Effector CD4-positive, alpha-beta T cell (primary cell): ENCODE results near the gene HS3ST3B1.

ENCODE experiments used
- DNase-seq: peaks from one replicate; pipeline ENCODE4 v3.0.0-alpha.2; 2020

HS3ST3B1 gene

DNA sequence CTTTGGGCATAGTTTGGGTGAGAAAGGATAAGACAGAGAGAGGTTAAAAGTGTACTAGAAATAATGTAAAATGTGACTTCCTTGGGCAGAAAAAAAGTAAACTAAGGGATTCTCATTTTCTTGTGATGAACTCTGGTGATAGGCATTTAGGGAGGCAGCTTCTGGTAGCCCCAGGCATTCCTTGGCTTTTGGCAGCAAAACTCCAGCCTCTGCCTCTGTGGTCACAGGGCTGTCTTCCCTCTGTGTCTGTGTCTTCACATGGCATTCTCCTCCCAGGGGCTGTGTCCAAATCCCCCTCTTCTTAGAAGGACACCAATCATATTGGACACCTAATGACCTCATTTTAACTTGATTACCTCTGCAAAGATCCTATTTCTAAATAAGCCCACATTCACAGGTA, 54.7 kb downstream of the HS3ST3B1 start:
- DNase-seq = no peak

DNA sequence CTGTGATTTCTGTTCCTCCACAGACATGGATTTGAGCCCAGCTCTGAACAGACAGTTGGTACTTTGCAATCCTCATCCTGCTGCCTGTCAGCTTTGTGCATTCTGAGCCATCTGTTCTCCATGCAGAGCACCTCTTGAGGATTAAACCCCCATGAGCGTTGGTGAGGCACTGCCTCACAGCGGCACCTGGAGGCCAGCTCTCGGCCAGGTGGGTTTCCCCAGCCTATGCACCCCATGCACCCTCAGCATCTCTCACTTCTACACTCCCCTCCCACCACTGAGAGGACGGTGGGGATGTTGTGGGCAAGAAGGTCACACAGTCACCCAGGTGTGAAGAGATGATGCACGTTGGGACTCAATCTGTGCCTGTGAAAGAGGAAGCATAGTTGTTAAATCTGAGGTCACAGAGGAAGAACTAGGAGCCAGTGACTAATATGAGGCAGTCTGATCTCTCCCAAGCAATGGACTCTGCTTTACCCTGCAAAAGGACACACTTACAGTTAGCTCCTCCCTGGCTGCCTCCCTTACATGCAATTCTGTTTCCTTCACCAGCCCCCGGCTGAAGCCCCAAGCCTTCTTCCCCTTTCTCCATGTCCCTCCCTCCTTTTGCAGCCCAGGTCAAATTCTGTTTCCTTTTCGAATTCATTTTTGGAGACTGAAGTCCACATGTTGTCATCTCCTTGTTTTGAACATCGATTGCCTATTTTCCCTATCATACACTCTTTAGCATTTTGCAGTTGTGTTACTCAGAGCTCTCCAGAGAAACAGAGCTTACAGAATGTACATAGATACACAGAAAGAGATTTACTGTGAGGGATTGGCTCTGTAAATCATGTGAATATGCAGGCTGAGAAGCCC, 58.5 kb downstream of the HS3ST3B1 start:
- DNase-seq = no peak

DNA sequence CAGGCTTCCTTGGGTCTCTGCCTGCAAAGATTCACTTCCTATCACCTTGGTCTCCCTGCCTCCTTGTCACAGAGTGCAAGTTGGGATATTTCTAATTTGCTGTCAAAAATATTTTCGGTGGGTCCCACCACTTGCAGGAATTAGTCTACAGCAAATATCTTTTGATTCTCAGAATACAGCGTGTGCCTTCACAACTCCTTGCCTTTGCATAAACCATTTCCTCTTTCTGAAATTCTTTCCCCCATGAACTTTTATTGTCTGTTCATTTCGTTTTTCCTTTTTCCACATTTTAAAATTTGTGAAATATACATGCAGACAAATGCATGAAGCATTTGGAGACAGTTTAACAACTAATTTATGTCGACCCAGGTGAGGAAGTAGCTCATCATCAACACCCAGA, 60.0 kb downstream of the HS3ST3B1 start:
- no peak for DNase-seq

DNA sequence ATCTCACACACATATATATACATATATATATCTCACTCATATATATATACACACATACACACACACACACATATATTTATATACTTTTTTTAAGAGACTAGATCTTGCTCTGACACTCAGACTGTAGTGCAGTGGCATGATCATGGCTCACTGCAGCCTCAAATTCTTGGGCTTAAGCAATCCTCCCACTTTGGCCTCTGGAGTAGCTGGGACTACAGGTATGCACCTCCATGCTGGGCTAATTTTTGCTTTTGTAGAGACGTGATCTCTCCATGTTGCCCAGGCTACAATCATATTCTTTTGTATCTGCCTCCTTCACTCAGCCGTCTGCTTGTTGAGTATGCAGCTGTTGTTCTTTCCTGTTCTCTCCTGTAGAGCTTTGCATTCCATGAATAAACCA, 60.6 kb downstream of the HS3ST3B1 start:
- no peak for DNase-seq

DNA sequence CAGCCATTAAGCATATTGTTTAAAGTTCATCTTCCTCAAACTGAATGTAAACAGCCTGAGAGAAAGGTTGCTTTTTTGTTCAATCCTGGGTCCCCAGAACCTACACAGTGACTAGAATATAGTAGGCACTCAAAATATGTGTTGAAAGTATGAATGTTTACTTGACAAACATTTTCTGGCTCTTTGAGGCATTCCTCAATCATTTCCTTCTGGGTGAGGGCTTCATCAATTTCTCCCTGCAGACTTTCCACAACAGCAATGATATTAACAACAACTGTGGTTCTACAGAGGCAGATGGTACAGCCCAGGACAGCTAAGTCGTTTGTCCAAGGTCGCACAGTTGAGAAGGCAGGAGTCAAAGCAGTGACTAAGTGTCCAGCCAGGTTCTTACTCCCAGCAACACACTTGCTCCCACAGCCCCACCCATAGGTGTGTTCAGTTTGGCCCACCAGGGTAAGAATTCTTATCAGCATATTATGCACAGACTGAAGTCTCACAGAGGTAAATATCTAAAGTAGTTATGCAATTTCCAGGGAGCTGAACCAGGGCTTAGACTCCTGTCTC, 61.1 kb downstream of the HS3ST3B1 start:
- no peak for DNase-seq

DNA sequence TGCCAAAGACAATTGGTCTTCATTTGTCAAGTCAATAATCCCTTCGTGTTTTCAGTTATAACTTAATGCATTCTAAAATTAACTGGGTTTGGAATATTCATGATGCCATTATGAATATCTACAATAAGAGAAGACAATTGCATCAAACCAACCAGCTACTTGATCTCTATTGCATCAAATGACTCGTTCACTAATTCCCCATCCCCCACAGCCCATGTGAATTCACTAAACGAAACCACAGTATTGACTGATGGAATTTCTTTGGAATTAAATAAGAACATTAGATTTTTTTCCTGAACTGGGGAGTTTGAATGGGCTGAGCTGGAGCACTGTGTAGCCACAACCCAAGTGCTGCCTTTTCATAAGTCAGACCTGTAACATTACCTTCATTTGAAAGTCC, 65.3 kb downstream of the HS3ST3B1 start:
- no peak for DNase-seq

DNA sequence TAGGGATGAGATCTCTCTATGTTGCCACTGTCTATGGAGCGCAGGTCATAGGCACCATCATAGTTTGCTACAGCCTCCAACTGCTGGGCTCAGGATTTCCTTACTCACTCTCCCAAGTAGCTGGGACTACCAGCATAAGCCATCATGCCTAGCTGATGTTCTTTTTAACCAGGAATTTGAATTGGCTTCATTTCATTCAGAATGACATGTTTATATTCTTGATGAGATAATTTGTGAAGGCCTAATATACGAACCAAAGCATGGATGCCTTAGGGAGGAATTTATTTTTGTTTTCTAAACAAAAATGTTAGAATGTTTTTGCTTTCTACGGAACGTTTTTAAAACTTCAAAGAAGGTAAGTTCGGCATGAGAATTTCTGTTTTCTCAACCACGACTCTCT, 71.6 kb downstream of the HS3ST3B1 start:
- DNase-seq = no peak

DNA sequence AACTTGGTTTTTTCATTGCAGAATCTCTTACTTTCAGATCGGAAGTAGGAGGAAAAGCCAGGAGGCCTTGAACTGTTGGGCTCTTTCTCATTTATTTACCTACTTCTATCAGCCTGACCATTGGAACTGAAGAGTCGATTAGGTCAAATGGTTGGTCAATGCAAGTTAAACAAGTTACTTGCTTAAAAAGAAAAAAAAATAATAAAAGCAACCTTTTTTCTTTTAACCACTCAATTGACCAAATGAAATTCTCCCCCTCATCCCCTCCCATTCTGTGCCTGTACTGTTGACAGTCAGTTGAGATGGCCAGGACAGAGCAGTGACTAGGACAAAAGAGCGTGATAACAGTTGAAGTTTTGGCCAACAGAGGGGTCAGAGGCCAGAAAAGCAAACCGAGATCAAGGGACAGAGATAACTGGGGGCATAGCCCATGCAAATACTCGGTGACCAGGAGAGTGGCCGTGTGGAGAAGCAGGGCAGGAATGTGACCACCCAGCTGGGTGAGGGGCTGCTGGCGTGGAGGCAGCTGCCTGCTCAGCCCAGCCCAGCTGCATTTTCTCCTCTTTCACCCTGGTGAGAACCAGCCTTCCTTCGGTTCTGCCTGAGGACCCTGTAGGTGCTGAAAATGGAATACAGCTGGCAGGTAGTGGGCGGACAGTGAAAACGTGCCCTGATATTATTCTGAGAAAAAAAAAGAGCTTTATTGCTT, 72.2 kb downstream of the HS3ST3B1 start:
- DNase-seq = no peak

DNA sequence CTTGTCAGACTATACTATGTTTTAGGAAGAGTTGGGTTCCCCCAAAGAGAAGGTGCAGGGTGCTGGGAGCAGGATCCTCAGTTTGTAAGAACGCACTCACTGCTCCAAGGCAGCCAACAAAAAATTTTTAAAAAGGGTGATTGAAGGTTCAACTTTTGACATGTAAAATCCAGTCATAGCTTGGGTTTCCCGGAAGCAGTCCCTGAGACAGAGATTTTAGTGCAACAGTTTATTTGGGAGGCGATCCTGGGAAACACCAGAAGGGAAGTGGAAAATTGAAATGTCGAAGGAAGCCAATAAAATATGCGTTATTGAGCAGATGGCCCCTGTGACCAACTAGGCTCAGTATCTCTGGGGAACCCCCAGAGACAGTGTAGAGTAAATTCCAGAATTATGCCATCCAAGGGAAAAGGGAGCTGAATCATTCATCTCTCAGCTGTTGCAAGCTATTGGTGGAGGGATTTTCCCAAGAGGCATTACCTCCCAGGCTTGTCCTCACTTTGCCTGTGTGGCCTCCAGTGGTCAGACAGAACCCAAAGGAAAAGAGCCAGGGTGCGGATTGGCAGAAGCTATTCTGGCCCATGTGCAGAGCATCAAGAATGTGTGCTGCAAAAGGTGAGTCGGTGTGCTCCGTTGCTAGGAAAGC, 72.9 kb downstream of the HS3ST3B1 start:
- DNase-seq = no peak

DNA sequence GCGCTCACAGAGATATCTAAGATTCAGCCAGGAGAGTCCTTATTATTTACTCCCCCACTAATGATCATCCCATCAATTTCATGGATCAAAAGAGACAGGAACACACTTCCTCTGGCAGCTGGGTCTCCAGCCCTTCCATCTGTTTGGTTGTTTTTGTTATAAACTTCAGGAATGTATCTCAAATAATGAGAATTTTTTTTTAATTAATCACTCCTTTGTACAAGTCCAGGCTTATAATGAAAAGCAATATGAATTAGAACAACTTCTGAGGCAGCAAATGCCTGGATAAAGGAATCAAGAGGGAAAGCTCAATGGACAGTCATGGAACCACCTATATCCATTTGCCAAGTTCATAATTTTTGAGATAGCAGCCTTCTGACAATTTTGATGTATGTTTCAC, 73.4 kb downstream of the HS3ST3B1 start:
- no peak for DNase-seq

DNA sequence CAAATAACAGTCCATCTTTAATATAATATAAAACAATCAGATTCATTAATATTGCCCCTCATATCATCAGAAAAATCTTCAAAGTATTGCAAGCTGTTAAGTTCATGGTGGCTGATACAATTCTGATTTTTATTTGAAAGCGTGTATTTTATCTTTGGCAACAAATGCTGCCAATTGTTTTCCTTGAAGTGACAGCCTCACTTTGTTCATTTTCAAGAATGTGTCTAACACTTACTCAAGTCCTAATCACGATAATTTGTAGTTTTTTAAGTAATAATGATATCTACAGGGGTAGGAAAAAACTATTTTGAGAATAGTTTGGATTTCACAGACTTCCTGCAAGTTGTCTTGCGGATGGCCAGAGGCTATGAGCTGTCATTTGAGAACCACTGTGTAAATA, 75.8 kb downstream of the HS3ST3B1 start:
- no peak for DNase-seq

DNA sequence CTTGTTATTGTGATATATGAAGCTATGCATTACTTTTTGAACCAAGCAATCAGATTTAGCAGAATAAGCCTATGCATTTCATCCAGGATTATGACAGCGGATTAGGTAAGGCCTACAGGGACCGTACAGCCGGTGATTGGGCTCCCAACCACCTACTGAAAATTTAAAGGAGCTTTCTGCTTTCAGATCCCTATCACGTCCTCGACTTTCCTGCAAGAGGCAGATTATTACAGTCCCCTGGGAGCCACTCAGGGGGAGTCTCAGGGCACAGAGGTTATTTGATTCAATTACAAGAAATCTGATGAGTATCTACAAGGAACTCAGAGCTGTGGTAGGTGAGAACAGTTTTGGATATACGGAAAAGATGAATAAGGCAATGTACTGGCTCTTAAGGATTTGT, 80.7 kb downstream of the HS3ST3B1 start:
- DNase-seq = no peak

DNA sequence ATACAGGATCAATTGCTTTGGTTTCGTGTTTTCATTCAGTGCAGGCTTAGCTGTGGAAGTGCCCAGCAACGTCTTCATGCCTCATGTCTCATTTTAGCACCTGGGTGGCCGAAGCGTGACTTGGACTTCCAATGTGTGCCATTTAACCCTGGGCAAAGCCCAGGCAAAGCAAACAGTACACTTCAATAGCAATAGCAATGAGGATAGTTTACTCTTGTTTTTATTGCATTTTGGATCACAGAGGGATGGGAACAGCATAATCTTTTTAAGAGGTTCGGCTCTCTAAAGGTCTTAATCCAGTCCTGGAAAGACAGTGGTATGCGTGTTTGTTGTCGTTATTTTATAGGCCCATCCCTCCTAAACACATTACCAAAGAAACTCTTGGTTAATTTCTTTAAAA, 86.2 kb downstream of the HS3ST3B1 start:
- no peak for DNase-seq

DNA sequence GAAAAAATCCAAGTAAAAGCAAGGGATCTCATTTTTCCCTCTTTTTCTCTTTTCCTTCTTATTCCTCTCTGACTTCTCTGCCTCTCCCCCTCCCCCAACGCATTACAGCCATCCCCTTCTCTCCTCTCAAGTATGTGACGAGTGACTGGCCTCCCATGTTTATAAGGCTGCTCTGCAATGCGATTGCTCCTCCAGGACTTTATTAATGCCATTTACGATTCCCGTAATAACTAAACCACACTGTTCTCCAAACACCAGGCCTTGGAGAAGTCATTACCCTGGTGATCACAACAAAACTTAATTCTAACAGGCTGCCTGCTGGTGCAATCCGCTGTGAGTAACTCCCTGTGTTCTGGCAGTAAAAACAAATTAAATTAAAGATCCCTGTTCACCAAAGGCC, 88.8 kb downstream of the HS3ST3B1 start:
- no peak for DNase-seq

DNA sequence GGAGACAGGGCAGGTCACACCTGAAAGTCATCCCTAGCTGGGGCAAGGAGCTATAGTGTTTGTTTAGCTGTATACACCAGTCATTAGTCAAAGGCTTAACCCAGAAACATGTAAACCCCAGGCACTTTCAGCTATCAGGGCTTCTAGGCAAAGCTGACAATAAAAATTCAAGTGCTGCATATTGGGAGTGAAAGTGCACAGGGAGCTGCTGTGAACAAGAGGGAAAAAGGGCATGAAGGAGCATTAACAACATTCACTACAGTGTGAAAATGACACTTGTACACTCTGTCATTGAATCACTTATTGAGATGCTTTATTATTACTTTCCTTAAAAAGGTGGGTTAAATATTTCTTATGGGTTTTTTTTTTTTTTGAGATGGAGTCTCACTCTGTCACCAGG, 92.8 kb downstream of the HS3ST3B1 start:
- no peak for DNase-seq

DNA sequence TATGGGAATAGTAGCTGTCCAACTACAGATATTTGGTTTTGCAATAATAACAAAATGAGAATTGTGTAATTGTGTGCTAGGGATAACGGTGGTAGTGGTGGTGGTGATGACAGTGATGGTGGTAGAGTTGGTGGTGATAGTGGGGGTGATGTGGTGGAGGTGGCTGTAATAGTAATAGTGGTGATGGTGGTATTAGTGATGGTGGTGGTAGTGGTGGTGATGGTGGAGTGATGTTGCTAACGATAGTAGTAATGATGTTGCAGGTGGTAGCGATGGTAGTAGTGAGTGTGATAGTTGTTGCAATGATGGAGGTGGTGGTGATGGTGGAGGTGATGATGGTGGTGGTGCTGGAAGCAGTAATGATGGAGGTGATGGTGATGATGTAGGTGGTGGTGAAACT, 94.4 kb downstream of the HS3ST3B1 start:
- no peak for DNase-seq

DNA sequence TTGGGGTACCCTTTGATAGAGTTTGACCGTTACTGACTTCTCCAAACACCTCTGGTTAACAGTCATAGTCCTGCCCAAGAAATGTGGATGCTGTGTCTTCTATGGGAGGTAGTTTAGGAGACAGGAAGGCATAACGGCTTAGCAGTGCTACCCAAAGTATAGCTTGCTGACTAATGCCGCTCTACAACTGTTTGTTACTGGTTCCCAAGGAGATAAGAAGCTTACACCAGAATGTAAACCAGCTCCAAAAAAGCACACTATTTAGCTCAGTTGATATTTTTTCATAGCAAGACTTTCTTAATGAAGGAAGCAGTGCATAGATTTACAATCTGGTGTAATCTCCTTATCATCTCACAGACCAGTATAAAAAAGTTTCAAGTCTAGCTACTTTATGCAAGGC, 95.7 kb downstream of the HS3ST3B1 start:
- no peak for DNase-seq

DNA sequence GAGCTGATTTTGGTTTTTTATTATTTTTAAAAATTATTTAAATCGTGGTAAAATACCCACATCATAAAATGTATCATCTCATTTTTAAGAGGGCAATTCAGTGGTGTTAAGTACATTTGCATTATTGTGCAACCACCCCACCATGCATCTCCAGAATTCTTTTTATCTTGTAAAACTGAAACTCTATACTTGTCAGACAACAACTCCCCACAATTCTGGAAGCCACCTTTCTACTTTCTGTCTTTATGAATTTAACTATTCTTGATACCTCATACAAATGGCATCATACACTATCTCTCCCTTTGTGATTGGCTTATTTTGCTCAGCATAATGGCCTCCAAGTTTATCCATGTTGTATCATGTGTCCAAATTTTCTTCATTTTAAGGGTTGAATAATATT, 97.9 kb downstream of the HS3ST3B1 start:
- DNase-seq = no peak
